Uterus (tissue), 4 donors: ENCODE measurements around the gene PPM1F. TPM values are rescaled to one million over a fixed set of nuclear protein-coding genes. Genes with fewer than 3 reads are reported as not detected.
"Not testable (repeated sequence)": the region's sequence is repeated elsewhere in the genome, so short reads cannot be mapped to it uniquely, and the experiment has no call there.

Source experiments
- DNase-seq, 2 donors: peaks; one replicate each; pipeline ENCODE4 v3.0.0-alpha.2; 2019 to 2020
- H3K27ac ChIP-seq, 2 donors: fragments of 200-600 bp; sonication (generic); 1 replicate in 1 of 2; 2 replicates in 1 of 2; pipeline ENCODE4 v1.5.1; 2016 to 2018
- H3K27me3 ChIP-seq, 2 donors: fragments of 200-600 bp; sonication (generic); one replicate each; pipeline ENCODE4 v1.5.1; 2018 to 2019; ENCODE audit warnings: control low read depth in 1 of 2
- H3K36me3 ChIP-seq, 2 donors: fragments of 200-600 bp; sonication (generic); one replicate each; pipeline ENCODE4 v1.5.1; 2019; ENCODE audit warnings: control low read depth in 1 of 2
- H3K4me1 ChIP-seq, 2 donors: fragments of 200-600 bp; sonication (generic); one replicate each; pipeline ENCODE4 v1.5.1; 2018 to 2019; ENCODE audit warnings: control low read depth in 1 of 2
- H3K4me3 ChIP-seq, 2 donors: fragments of 200-600 bp; sonication (generic); 1 replicate in 1 of 2; 2 replicates in 1 of 2; pipeline ENCODE4 v1.5.1; 2018 to 2019; ENCODE audit warnings: mild to moderate bottlenecking in 1 of 2
- H3K9me3 ChIP-seq, 2 donors: fragments of 200-600 bp; sonication (generic); one replicate each; pipeline ENCODE4 v1.5.1; 2019; ENCODE audit warnings: control low read depth in 1 of 2
- POLR2A ChIP-seq, 2 donors: fragments of 450-650 bp; IDR thresholded peaks; one replicate each; pipeline ENCODE4 v1.6.1; 2016; ENCODE audit warnings: antibody characterized with exemption in 2 of 2, mild to moderate bottlenecking in 1 of 2, moderate library complexity in 1 of 2
- intact Hi-C: fragments of 100-400 bp; cut with DNase I; formaldehyde crosslinking; loops from one replicate; pipeline ENCODE4 v1.15.1; 2023; ENCODE audit warnings: low total_unique reads
- total RNA-seq, 4 donors: library from RNA; depleted of rRNA in 3 of 4; stranded (reverse); fragments of >200 nt in 3 of 4; gene quantifications; one replicate each; pipeline versions ENCODE4 v1.1.0 to v1.2.4, GENCODE V29; 2014 to 2023
- TF ChIP-seq, protein P1 (sequence below), 4 experiments: fragments of 200-600 bp in 2 of 4; fragments of 450-650 bp in 2 of 4; sonication (generic) in 2 of 4; IDR thresholded peaks; one replicate each; pipeline ENCODE4 v1.5.1; 2016 to 2019; ENCODE audit warnings: antibody characterized with exemption in 4 of 4, mild to moderate bottlenecking in 2 of 4, moderate library complexity in 1 of 4
- donor health status: DM: yes; HTN: yes; CAD: no.

PPM1F gene
- total RNA-seq, 4 donors from 2014 or later = 16.2 to 67.3 (median 48.8) TPM

DNA sequence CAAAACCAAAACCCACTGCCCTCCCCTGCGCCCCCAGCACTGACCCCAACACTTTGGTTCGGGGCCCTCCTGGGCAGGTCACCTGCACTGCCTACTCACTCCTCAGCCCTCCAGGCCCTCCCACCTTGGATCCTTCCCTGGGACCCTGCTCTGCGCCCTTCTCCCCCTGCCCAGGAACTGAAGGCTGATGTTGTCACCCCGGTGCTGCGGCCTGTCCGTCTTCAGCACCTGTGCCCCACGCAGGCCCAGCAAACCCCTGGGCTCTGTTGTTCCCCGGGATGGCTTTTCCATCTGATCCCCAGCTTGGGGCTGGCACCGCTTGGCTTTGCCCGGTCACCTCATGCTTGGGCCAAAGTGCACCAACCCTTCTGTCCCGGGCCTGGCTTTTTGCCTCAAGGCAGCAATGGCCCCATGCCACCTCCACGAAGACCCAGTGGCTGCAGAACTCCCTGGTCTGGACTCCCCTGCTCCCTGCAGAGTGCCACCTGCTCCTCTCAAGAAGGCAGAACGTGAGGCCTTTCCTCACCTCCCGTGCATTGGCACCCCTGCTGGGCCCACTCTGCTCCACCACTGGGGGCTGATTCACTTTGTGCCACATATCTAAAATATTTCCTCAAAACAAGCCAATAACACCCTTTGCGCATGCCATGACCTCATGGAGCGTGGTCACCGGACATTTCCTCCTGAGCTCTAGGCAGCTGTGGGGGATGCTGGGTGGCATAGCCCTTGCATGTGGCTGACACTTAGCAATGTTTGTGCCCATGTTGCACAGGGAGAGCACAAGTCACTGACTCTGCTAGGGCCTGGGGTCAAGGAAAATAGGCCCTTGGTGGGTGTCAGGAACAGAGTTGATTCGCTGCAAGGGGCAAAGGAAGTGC, 8.8 kb downstream of the PPM1F start:
- Histone ChIP-seq H3K36me3 (no peaks in the 10 kb centered on the region), H3K9me3 (no peaks in the 10 kb centered on the region), H3K27ac (peak overlapping the region; percentile 93 to 97), H3K27me3 (no peaks in the 10 kb centered on the region), H3K4me1 (peaks cover 16 to 28% of the 10 kb centered on the region in 2 donors), H3K4me3 (no peak overlapping the region)
- intact Hi-C loops = no loop called here
- no peak for DNase-seq
- no peak for TF ChIP-seq POLR2A (IDR thresholded peaks at IDR 0.05)
- TF ChIP-seq, protein P1, sequence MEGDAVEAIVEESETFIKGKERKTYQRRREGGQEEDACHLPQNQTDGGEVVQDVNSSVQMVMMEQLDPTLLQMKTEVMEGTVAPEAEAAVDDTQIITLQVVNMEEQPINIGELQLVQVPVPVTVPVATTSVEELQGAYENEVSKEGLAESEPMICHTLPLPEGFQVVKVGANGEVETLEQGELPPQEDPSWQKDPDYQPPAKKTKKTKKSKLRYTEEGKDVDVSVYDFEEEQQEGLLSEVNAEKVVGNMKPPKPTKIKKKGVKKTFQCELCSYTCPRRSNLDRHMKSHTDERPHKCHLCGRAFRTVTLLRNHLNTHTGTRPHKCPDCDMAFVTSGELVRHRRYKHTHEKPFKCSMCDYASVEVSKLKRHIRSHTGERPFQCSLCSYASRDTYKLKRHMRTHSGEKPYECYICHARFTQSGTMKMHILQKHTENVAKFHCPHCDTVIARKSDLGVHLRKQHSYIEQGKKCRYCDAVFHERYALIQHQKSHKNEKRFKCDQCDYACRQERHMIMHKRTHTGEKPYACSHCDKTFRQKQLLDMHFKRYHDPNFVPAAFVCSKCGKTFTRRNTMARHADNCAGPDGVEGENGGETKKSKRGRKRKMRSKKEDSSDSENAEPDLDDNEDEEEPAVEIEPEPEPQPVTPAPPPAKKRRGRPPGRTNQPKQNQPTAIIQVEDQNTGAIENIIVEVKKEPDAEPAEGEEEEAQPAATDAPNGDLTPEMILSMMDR (IDR thresholded peaks at IDR 0.05) = no peak

DNA sequence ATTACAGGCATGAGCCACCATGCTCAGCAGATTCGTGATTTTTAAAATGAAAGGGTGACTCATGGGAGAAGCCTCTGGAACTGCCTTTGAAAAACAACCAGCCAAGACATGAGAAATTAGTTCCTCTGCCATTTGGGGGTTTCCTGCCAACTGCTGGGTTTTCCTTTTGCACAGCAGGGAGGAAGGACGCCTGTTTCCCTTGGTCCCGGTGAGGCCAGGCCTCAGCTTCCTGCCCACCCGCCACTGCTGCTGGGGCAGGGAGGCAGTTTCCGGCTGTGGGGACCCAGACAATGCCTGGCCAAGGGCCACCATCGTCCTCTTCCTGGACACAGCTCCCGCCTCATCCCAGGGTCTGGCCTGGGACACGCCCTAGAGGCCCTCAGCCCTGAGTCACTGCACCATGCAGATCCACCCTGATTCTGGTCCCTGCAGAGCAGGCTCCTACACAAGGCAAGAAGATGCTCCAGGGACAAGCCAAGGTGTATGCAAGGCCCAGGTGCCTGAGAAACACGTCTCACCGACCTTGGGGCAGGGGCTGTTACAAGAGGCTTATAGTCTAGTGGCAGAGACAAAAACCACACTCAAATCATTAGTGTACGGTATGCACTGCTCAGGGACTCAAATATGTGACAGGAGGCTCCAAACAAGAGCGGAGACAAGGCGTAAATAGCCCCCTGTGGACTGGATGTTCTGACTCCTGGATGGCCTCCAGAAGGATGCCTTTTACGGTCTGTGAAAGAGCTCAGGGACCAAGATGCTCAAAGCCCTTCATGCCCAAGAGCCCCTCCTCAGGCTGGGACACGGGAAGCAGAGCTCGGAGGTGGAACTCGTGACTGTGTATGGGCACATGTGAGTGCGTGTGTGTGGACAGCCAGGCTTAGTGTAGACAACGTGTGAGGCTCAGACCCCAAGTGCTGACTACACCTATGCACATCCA, 10.0 kb downstream of the PPM1F start:
- peak; percentile 79 to 87 for DNase-seq
- H3K4me1 ChIP-seq = peaks cover 16 to 31% of the 10 kb centered on the region in 2 donors
- intact Hi-C loops = no loop called here
- H3K9me3 ChIP-seq = no peaks in the 10 kb centered on the region
- H3K27me3 ChIP-seq = no peaks in the 10 kb centered on the region
- H3K4me3 ChIP-seq = no peak overlapping the region
- H3K27ac ChIP-seq = peak overlapping the region; percentile 93 to 97
- H3K36me3 ChIP-seq = no peaks in the 10 kb centered on the region
- no peak for TF ChIP-seq POLR2A (IDR thresholded peaks at IDR 0.05)
- TF ChIP-seq, protein P1 (IDR thresholded peaks at IDR 0.05) = no peak

DNA sequence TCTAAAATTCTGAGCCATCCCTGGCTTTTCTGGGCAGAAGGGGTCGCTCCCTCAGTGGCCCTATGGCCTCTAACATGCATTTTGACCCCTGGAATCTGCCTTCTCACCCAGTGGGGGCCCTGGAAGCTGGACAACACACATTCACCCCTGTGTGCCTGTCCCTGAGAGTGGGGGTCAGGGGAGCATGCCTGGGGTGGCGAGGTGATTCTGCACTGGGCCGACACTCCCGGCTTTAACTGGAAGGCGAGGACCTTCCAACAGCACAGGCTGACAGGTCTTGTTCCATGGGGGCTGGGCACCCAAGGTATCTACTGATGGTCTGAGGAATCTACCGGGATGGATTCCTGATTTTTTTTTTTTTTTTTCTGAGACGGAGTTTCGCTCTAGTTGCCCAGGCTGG, 10.7 kb downstream of the PPM1F start:
- Histone ChIP-seq H3K9me3 (no peaks in the 10 kb centered on the region), H3K36me3 (no peaks in the 10 kb centered on the region), H3K27ac (peak overlapping the region; percentile 93 to 97), H3K27me3 (no peaks in the 10 kb centered on the region), H3K4me3 (no peak overlapping the region), H3K4me1 (peaks cover 17 to 30% of the 10 kb centered on the region in 2 donors)
- intact Hi-C loops = no loop called here
- no peak for DNase-seq
- no peak for TF ChIP-seq POLR2A (IDR thresholded peaks at IDR 0.05)
- TF ChIP-seq, protein P1 (IDR thresholded peaks at IDR 0.05) = no peak

DNA sequence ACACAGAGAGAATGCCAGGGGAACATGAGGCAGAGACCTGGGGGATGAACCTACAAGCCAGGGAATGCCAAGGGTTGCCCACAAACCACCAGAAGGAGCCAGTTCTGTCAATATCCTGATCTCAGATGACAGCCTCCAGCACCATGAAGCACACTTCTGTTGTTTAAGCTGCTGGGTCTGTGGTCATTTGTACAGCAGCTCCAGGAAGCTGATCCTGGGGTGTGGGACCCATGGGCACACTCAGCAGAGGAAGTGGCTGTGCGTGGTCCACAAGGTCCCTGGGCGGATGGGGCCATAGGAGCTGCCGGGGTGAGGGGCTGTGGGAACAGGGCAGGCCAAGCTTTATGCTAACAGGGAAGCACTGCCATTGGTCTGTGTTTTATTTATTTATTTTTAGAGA, 12.1 kb downstream of the PPM1F start:
- TF ChIP-seq, protein P1 (IDR thresholded peaks at IDR 0.05) = no peak
- TF ChIP-seq POLR2A (IDR thresholded peaks at IDR 0.05) = no peak
- H3K36me3 ChIP-seq = no peaks in the 10 kb centered on the region
- no peak overlapping the region for H3K4me3 ChIP-seq
- DNase-seq = no peak
- intact Hi-C loops = no loop called here
- peak overlapping the region; percentile 93 to 97 for H3K27ac ChIP-seq
- H3K9me3 ChIP-seq = no peaks in the 10 kb centered on the region
- H3K27me3 ChIP-seq = no peaks in the 10 kb centered on the region
- peaks cover 17 to 28% of the 10 kb centered on the region in 2 donors for H3K4me1 ChIP-seq

DNA sequence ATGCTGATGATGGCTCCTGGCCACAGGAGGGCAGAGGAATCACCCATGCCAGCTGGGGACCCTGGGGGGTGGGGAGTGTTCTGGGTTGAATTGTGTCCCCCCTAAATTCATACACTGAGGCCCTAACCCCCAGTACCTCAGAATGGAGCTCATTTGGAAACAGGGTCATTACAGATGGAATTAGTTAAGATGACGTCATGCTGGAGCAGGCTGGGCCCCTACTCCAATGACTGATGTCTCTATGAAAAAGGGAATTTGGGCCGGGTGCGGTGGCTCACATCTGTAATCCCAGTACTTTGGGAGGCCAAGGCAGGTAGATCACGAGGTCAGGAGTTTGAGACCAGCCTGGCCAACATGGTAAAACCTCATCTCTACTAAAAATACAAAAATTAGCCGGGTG, 12.7 kb downstream of the PPM1F start:
- H3K4me3 ChIP-seq, H3K36me3 ChIP-seq, H3K27me3 ChIP-seq, DNase-seq, H3K9me3 ChIP-seq: not testable (repeated sequence)
- Histone ChIP-seq H3K27ac (peak overlapping the region; percentile 93 to 97), H3K4me1 (peaks cover 17 to 28% of the 10 kb centered on the region in 2 donors)
- intact Hi-C loops = loop anchor here (2.0 kb wide), 1 partner anchor 13 kb away; the partner anchor contains the start of gene PPM1F
